HG03442 (cell line): ENCODE measurements around the gene HIF1A.
"Not testable (repeated sequence)": the region's sequence is repeated elsewhere in the genome, so short reads cannot be mapped to it uniquely, and the experiment has no call there.

Experiments
- ATAC-seq: cut with Tn5 transposase; IDR thresholded peaks from one replicate; pipeline ENCODE4 v1.9.1; 2021; ENCODE audit warnings: mild to moderate bottlenecking, moderate library complexity; ENCODE audit not compliant: unreplicated experiment

Gene HIF1A

GRCh38 chr14:61706096-61706690 is 10.9 kb downstream of the HIF1A start:
- no peak for ATAC-seq

GRCh38 chr14:61707774-61708173 is 12.5 kb downstream of the HIF1A start:
- ATAC-seq: not testable (repeated sequence)

- ATAC-seq: not testable (repeated sequence)
These were observed 13.4 kb downstream of the HIF1A start for GRCh38 chr14:61708693-61709092.

GRCh38 chr14:61710853-61711817 is 15.8 kb downstream of the HIF1A start:
- no peak for ATAC-seq

- ATAC-seq: no peak
These were observed 16.8 kb downstream of the HIF1A start for GRCh38 chr14:61712137-61712536.

- no peak for ATAC-seq
These were observed 18.6 kb downstream of the HIF1A start for GRCh38 chr14:61713724-61714437.

- ATAC-seq: no peak
These were observed 21.6 kb downstream of the HIF1A start for GRCh38 chr14:61716956-61717355.

GRCh38 chr14:61718039-61718438 is 22.7 kb downstream of the HIF1A start:
- no peak for ATAC-seq

GRCh38 chr14:61719344-61720293 is 24.3 kb downstream of the HIF1A start:
- ATAC-seq: no peak

GRCh38 chr14:61720294-61720661 is 25.0 kb downstream of the HIF1A start:
- ATAC-seq: no peak

GRCh38 chr14:61720741-61721140 is 25.4 kb downstream of the HIF1A start:
- ATAC-seq: no peak

- ATAC-seq: no peak
These were observed 28.8 kb downstream of the HIF1A start for GRCh38 chr14:61724133-61724532.

- no peak for ATAC-seq
These were observed 31.7 kb downstream of the HIF1A start for GRCh38 chr14:61726778-61727658.

GRCh38 chr14:61730756-61731373 is 35.6 kb downstream of the HIF1A start:
- no peak for ATAC-seq

GRCh38 chr14:61733972-61734371 is 38.7 kb downstream of the HIF1A start:
- no peak for ATAC-seq

GRCh38 chr14:61736751-61737150 is 41.4 kb downstream of the HIF1A start:
- no peak for ATAC-seq

GRCh38 chr14:61737915-61738314 is 42.6 kb downstream of the HIF1A start:
- ATAC-seq: no peak

GRCh38 chr14:61739133-61739532 is 43.8 kb downstream of the HIF1A start:
- ATAC-seq: no peak

GRCh38 chr14:61742371-61742770 is 47.1 kb downstream of the HIF1A start:
- ATAC-seq: no peak
